K562 (cell line): ENCODE data around the gene PPM1N. TPM values are rescaled to one million over a fixed set of nuclear protein-coding genes. Genes with fewer than 3 reads are reported as not detected.

Source experiments
- CBFA2T3 ChIP-seq: fragments of 450-650 bp; IDR thresholded peaks from 2 replicates; pipeline ENCODE4 v1.6.1; 2017
- CBX8 ChIP-seq: fragments of 200-600 bp; sonication (generic); IDR thresholded peaks from 2 replicates; pipeline ENCODE4 v1.6.1; 2012; ENCODE audit warnings: borderline replicate concordance, mixed run types, low read depth, mild to moderate bottlenecking, moderate library complexity, mixed read lengths, low read length, control low read depth, inconsistent platforms; ENCODE audit not compliant: poor library complexity, severe bottlenecking; ENCODE audit errors: extremely low read depth
- CGGBP1 ChIP-seq: fragments of 250-450 bp; sonication (Bioruptor Pico); IDR thresholded peaks from 2 replicates; pipeline ENCODE4 v1.9.0; 2021; ENCODE audit warnings: mild to moderate bottlenecking
- FIP1L1 ChIP-seq: fragments of 200-400 bp; formaldehyde crosslinking; IDR thresholded peaks from 2 replicates; pipeline ENCODE4 v1.6.1; 2018; ENCODE audit warnings: mild to moderate bottlenecking, low read depth, low read length; ENCODE audit not compliant: poor library complexity, severe bottlenecking
- GATAD2B ChIP-seq: fragments of 450-650 bp; IDR thresholded peaks from 2 replicates; pipeline ENCODE4 v1.6.1; 2017; ENCODE audit warnings: mild to moderate bottlenecking, borderline replicate concordance
- HDAC8 ChIP-seq: fragments of 450-650 bp; IDR thresholded peaks from 2 replicates; pipeline ENCODE4 v1.6.1; 2016; ENCODE audit warnings: mild to moderate bottlenecking, missing genetic modification characterization, moderate library complexity, missing compliant biosample characterization
- KDM5B ChIP-seq: fragments of 200-600 bp; sonication (generic); IDR thresholded peaks from 2 replicates; pipeline ENCODE4 v1.6.1; 2012; ENCODE audit warnings: low read depth, mild to moderate bottlenecking, moderate library complexity, low read length, control low read depth, inconsistent platforms; ENCODE audit not compliant: insufficient replicate concordance
- LEF1 ChIP-seq: fragments of 450-650 bp; IDR thresholded peaks from 2 replicates; pipeline ENCODE4 v1.6.1; 2016; ENCODE audit warnings: mild to moderate bottlenecking
- NFE2L1 ChIP-seq: fragments of 450-650 bp; IDR thresholded peaks from 2 replicates; pipeline ENCODE4 v1.6.1; 2016; ENCODE audit warnings: missing genetic modification characterization, low read depth, mild to moderate bottlenecking, missing compliant biosample characterization, moderate library complexity, borderline replicate concordance
- POLR3A ChIP-seq: IDR thresholded peaks from 2 replicates; pipeline ENCODE4 v1.6.1; 2011; ENCODE audit warnings: borderline replicate concordance, mild to moderate bottlenecking, moderate library complexity; ENCODE audit not compliant: insufficient read length, insufficient read depth; ENCODE audit errors: extremely low read depth
- REST ChIP-seq, 2 experiments: fragments of 450-650 bp; formaldehyde crosslinking in 1 of 2; IDR thresholded peaks; 2 replicates each; pipeline versions ENCODE4 v1.4.0 to v1.6.1; 2014 to 2020; ENCODE audit warnings: mild to moderate bottlenecking in 2 of 2, borderline replicate concordance in 1 of 2, low read depth in 1 of 2
- SIRT6 ChIP-seq: IDR thresholded peaks from one replicate; pipeline ENCODE4 v1.6.1; 2012; ENCODE audit warnings: low read depth, mild to moderate bottlenecking, control low read depth, inconsistent platforms, low read length, moderate library complexity
- STAT5B ChIP-seq: fragments of 250-450 bp; sonication (Bioruptor Pico); IDR thresholded peaks from 2 replicates; pipeline ENCODE4 v1.8.0; 2021; ENCODE audit warnings: mild to moderate bottlenecking, inconsistent platforms
- USF1 ChIP-seq: sonication (generic); formaldehyde crosslinking; IDR thresholded peaks from 2 replicates; pipeline ENCODE4 v1.9.0; 2022; ENCODE audit warnings: mild to moderate bottlenecking, missing genetic modification reagents
- XRCC4 ChIP-seq: IDR thresholded peaks from one replicate; pipeline ENCODE4 v1.6.1; 2011; ENCODE audit not compliant: insufficient read depth, insufficient read length; ENCODE audit errors: extremely low read depth
- ZNF224 ChIP-seq: sonication (generic); formaldehyde crosslinking; IDR thresholded peaks from 2 replicates; pipeline ENCODE4 v1.8.0; 2022; ENCODE audit warnings: mild to moderate bottlenecking, missing genetic modification reagents
- polyA plus RNA-seq, 8 experiments: library from polyadenylated mRNA; depleted of rRNA in 4 of 8; stranded (reverse) in 5 of 8; unstranded in 3 of 8; fragments of >200 nt; fragmentation: Nextera tagmentation in 2 of 8; fragmentation: Illumina TruSeq in 1 of 8; extraction: Ambion mirVana in 2 of 8; extraction: Trizol in 1 of 8; gene quantifications; 2 replicates each; pipeline versions ENCODE4 v1.2.1 to v1.2.3, GENCODE V29; 2011 to 2014; ENCODE audit warnings: inconsistent platforms in 1 of 8, missing spikeins in 1 of 8
- total RNA-seq, 7 experiments: library from RNA; depleted of rRNA in 6 of 7; stranded (reverse); fragments of >200 nt in 6 of 7; fragmentation: Illumina TruSeq in 2 of 7; extraction: Trizol in 2 of 7; gene quantifications; 2 replicates each; pipeline versions ENCODE4 v1.2.1 to v1.2.3, GENCODE V29; 2011 to 2021; ENCODE audit warnings: low replicate concordance in 1 of 7

Gene PPM1N
- total and polyA plus RNA-seq, 9 of the 15 experiments (the other 6 are each of a cell fraction or from before 2014, with no cell fraction given), result 4.5 to 15.6 (median 8.7) TPM

GRCh38 chr19:45506989-45507871 lies 9.0 kb downstream of the PPM1N start, which contains the start of gene VASP (continued):
- TF ChIP-seq POLR3A (no peak), XRCC4 (no peak), FIP1L1 (peak; percentile 83), USF1 (CRISPR knock-in tag) (no peak), KDM5B (peak; percentile 96), HDAC8 (tag) (no peak), GATAD2B (no peak), LEF1 (no peak), CGGBP1 (CRISPR knock-in tag) (no peak), NFE2L1 (tag) (no peak), STAT5B (no peak), REST (IDR thresholded peaks at IDR 0.05; ENCODE audit: borderline replicate concordance) (no peak), REST (CRISPR knock-in tag; IDR thresholded peaks at IDR 0.05; ENCODE audit: low read depth) (no peak), CBFA2T3 (no peak), ZNF224 (CRISPR knock-in tag) (no peak), SIRT6 (no peak), CBX8 (no peak)
